NCI-H526 treated with DMSO at 0.1 percent for 48 hours (cell line): Measurements from ENCODE around the gene TMEM181.
"Not testable (repeated sequence)": the region's sequence is repeated elsewhere in the genome, so short reads cannot be mapped to it uniquely, and the experiment has no call there.

ENCODE experiments used
- DNase-seq: peaks from one replicate; lab custom pipeline; 2025; lab: John Stamatoyannopoulos, UW

TMEM181 gene

DNA sequence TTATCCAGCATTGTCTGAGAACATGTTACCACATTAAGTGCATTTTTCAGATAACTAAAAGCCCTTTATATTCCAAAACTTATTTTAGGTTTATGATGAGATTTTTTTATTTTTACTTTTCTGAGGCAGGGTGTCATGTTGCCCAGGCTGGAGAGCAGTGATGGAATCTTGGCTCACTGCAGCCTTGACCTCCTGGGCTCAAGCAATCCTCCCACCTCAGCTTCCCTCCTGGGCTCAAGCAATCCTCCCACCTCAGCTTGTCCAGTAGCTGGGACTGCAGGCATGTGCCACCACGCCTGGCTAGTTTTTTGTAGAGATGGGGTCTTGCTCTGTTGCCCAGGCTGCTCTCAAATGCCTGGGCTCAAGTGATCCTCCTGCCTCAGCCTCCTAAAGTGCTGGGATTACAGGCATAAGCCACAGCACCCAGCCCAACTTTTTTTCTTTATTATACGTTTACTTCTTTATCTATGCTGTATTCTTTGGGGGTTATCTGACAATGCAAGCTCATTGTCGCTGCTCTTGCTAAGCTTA, 78.5 kb downstream of the TMEM181 start:
- DNase-seq, result no peak

DNA sequence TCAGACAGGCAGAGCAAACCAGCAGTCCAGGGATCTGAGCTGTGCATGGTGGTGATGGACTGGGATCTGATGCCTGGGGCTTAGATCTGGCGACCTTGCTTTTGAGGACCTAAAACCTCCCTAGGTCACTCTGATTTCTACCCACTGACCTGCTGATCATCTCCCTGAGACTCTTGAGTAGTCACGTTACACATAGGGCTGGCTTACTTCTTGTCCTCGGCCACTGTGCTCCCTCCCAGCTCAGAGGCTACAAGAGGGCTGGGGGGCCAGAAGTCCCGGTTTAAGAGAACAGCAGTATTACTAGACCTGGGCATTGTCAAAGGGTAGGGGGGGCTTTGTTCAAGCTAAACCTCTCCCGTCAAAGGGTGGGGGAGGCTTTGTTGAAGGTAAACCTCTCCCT, 79.2 kb downstream of the TMEM181 start:
- DNase-seq, result no peak

DNA sequence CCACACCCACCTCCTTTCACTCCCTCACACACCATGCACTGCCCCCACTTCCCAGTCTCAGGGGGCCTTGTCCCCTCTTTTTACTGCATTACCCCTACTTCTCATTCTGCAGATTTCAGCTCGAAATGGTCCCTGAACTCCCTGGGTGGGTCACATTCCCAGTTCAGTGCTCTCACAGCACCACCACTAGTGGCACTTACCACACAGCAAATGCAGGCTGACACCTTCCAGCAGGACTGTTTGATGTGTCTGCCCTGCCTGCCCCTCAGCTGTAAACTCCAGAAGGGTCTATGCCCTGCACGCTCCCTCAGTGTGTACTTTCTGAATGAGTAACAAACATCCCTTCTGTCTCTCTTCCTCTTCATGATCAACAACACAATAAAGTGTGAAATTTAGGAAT, 80.6 kb downstream of the TMEM181 start:
- DNase-seq, result no peak

DNA sequence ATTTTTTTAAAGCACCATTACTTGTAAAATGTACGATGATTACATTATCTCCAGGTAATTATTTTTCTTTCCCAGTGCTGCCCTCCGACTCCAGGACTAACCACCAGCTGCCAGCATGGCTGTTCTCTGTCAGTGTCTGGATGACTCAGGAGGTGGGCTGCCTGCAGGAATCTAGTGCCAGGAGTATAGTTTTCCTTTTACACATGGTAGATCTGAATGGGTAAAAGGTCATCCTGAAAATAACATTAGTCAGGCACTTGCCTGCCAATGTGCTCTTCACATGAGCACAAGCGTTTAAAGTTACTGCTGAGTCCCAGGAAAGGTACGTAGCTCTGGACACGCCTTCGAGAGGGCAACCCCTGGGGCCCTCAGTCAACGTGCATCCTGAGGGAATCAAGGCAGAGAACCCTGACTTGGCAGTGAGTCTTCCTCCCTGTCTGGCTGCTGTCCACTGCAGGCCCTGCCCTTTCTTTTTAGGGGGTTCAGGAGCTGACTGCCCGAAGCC, 82.3 kb downstream of the TMEM181 start:
- DNase-seq, result no peak

DNA sequence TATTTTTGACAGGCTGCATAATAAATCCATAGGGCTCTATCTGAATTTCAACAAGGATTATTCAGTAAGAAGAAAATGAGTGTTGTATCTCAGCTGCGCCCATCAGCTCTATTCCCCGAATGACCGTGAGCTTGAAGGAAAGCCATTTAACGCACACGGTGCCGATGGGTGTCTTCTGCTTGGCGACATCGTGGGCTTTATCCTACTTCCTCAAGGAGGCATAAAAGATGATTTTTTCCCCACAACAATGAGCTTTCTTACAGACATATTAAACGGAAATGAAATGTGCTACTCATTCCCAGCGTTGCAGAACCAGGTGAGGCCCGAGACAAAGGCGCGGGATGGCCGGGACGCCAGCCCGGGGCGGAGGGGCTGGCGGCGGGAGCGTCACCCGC, 83.9 kb downstream of the TMEM181 start:
- no peak for DNase-seq

DNA sequence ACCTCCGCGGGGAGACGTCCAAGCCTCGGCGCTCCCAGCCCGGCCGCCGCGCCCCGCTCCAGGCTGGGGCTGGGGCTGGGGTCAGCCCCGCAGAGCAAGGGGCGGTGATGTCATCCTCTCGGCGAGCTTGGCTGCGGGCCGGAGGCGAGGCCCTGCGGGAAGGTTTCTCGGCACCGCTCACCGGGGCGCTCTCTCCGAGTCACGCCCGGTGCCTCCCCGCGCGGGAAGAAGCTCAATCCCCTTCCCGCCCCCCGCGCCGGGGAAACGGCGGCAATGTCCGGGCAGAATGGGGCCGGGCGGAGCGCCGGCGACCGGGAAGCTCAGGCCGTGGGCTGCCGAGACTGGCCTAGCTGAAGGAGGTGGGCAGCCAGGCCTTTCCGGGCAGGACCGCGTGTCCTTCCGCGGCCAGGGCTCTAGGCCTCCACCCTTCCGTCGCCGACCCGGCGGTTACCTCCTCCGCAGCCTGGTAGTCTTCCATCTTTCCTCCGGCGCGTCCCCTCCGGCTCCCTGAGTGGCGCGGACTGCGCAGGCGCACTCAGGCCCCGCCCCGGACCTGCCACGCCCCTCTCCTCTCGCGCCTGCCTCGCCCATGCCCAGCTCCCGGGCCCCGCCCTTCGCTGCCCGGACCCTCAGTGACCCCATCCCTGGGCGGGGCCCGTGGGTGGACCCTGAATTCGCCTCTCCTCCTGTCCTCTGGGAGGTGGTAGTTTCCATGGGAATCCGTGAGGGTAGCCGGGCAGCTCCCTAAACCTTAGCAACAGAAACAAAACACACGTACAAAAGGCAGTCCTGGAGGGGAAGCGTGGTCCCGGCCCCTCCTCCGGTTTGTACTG, 84.6 kb downstream of the TMEM181 start, which contains the start of gene DYNLT1:
TSS of gene DYNLT1 (minus strand) at position 513 of the 833 bp plus-strand sequence. CDS start at position 478, 35 bp downstream.
- peak; percentile 95 for DNase-seq

DNA sequence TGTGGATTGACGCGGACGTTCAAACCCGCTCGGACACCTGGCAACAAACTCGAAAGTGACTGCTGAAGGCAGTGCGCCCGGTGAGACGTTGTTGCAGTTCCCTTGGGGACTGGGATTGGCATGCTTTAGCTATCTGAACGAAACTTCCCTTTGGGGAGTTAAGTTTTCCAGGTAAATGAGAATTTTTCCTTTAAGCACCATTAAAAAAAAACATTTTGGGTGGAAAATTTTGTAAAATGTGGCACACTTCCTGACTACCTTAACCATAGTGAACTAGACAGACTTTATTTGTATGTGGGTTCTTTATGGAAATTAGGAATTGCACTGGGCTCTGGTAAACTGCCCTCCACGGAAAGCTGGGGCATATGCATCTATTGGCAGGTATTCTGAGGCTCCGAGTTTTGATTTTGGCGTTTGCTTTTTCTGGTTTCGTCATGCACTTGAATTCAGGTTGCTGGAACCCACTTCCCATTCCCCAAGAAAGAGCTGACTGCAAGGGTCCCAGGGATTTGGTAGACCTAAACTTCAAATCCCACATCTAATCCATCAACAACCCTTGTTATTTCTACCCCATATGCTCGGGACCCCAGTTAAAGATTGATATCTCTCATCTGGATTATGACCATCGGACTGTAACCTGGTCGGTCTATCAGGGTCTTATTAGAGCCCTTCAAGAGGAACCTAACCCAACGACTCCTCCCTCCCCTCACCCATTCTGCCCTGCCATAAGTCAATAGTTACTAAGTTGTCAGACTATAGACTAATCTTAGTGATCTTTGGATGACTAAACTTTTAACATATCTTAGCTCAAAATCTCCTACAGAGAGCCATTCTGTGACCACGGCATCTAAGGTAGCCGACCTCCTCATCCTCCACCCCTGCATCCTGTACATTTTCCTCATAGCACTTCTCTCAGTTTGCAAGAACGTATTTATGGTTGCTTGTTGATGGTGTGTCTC, 85.5 kb downstream of the TMEM181 start:
- DNase-seq, result peak; percentile 82

DNA sequence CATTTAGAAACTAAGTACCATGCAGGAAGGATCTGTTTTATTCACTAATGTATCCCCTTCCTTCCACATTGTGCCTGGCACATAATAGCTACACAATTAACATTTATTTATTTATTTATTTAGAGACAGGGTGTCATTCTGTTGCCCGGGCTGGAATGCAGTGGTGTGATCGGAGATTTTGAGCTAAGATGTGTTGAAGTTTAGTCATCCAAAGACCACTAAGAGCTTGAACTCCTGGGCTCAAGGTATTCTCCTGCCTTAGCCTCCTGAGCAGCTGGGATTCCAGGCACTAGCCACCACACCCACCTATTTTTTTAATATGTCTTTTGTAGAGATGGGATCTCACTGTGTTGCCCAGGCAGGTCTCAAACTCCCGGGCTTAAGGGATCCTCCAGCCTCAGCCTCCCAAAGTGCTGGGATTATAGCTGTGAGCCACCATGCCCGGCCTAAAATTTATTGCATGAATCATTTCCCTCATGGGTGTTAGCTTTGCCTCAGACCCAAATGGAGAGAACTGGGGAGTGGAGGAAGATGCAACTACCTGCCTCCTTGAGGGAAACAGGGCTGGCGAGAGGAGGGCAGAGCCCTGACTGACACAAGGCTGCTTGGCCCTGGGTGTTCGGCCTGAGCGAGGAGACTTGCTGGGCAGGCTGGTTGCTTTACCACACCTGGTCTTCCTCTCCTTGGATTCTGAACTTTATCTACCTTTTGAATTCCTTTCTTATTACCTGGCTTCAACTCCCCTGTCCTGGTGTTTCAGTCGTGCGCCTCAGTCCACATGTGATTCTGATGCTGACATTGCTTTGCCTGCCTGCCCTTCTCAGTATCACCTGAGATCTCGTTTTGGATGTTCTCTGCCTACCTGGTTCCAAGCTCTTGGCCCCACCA, 86.4 kb downstream of the TMEM181 start:
- no peak for DNase-seq

DNA sequence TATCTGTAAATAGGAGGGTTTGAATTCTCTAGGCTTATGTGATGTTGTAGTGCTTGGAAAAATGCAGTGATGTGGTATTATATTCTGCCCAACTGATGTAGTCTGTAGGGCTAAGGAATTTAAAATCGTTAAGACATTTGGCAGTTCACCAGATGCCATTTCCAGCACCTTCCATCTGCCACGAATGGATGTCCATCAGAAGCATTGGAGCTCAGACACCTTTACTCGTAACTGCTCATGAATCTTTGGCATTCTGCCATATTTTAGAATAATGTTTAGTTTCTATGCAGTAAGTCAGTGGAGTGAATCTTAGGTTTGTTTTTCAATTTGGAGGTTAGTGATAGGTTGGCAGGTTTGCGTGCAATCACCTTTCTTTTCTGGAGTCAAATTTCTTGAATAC, 87.6 kb downstream of the TMEM181 start:
- DNase-seq, result peak; percentile 12

DNA sequence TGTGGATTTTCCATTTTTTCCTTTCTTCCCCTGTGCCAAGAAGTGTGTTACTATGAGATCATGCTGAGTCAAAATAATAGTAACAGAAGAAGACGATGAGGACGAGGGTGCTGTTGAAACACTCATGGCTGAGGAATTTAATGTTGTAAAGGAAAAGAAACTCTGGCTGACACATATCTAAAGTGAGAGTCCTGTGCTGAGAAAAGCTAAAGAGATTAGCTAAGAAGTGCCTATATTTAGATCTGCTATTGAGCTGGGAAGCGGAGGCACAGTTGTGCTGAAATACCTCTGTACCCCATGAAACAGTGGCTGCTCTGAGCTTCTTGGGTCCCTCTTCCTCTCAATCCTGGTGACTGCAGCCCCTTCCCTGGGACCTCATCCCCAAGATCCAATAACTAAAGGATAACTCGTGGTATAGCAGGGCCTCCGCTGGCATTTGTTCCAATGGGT, 88.8 kb downstream of the TMEM181 start:
- no peak for DNase-seq

DNA sequence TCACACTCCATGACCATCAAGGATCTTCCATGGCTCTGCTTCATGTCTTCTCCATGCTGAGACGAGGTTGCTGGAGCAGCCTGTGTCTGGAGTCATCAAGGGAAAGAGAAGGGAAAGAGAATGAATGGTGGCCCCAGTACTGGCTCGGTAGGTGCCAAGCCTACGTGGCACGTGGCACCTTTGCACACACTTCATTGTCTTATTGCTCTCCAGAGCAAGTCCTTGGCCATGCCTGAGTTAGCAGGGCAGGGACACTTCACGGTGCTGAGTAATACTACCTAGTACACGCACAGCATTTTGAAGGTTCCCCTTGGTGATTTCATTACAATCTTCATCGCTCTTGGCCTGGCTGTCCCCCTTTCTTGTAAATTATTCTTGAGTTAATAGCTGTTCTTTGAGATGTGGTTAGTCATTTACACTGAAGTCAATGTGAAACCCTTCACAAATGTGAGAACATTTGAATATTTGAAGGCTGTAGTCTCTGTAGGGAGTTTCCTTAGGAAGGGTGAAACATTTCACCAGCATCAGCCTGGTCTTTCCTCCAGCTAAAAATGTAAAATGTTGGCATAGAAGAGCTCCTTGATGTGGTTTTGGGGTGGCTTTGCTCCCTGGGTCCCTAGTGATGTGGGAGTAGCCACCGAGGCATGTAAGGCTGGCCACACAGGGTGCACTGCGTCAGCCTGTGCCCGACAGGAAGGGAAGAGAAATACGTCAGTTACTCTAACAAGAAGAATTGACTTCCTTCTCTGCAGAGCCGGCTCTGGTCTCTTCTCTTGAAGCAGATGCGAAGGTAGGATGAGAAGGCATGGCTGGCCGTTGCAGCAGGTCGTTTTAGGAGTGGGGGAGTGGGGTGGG, 89.6 kb downstream of the TMEM181 start, which contains the start of gene SYTL3:
TSS of gene SYTL3 (plus strand) at position 766 of the 855 bp plus-strand sequence. CDS start 13,215 bp downstream, outside the sequence.
- no peak for DNase-seq

DNA sequence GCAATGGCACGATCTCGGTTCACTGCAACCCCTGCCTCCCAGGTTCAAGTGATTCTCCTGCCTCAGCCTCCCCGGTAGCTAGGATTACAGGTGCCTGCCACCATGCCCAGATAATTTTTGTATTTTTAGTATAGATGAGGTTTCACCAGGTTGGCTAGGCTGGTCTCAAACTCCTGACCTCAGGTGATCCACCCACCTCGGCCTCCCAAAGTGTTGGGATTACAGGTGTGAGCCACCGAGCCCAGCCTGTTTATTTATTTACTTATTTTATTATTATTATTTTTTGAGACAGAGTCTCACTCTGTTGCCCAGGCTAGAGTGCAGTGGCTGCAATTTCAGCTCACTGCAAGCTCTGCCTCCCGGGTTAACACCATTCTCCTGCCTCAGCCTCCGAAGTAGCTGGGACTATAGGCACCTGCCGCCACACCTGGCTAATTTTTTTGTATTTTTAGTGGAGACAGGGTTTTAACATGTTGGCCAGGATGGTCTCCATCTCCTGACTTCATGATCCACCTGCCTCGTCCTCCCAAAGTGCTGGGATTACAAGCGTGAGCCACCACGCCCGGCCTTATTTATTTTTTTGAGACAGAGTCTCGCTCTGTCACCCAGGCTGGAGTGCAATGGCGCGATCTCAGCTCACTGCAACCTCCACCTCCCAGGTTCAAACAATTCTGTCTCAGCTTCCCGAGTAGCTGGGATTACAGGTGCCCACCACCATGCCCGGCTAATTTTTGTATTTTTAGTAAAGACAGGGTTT, 92.3 kb downstream of the TMEM181 start:
- DNase-seq, result not testable (repeated sequence)

DNA sequence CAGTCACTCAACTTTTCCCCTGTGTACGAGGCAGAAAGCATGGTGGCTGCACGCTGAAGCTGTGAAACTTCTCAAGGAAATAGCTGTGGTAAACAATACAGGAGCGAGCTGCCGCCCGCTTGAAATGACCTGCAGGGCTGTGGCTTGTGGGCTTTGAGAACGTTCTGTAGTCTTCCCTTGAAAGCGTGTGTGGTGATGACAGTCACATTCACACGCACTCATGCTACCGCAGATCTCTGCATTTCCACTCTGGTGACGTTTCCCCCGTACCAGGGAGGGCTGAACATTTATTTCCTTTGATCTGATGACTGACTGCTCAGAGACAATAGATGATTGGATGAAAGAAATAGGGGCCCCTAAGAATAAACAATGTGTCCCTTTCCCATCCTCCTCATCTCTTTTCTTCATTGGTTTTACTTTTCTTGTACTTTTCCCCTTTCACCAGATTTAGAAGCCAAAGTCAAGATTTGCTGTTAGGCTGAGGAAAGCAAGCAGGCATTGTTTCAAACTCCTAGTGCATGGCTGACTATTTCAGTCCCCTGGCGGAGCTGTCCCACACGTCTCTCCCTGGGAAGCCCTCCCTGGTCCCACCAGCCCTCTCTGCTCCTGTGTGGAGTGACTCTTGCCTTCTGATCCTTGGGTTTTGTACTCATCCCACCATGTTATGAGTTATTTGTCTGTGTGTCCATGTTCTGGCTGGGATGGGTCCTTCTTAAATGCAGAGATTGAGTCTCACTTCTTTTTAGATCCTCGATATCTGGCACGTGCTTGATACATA, 93.9 kb downstream of the TMEM181 start:
- DNase-seq, result no peak

DNA sequence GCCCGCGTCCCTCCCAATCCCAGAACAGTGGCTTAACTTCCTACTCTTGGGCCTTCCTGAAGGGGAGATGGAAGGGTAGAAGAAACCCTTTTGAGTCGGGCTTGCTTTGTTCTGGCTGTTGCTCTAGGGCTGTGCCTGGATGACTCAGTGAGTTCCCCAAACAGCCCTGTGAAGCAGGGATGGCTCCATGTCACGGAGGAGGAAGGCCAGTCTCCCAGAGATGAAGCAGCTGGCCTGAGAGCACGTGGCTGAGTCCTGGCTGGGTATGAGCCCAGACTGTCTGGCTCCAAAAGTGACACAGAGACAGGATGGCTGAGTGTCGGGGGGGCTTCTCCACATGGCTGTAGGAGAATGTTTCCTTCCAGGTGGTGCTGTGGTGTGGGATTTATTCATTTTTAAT, 94.6 kb downstream of the TMEM181 start:
- no peak for DNase-seq

DNA sequence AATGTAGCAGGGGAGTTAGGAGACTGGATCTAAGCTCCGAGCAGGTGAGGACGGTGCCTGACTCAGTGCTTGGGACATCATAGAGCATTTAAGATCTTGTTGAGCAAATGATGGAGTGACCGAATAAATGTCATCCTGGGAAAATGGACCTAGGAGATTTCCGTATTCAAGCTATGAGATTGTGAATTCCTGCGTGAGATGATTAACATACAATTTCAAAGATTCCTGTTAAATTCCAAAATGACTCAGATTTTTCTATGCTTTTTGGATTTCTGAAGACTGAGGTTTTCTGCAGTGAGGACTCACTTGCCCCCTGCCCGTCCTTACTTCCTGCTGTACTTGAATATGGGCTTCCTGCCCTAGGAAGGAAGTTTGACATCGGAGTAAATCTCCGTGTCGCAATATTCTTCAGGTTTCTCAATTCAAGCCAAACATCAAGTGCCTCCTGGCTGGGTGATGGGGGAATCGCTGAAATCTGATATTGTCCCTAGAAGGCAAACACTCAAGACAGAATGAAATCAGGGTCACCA, 95.1 kb downstream of the TMEM181 start:
- no peak for DNase-seq

DNA sequence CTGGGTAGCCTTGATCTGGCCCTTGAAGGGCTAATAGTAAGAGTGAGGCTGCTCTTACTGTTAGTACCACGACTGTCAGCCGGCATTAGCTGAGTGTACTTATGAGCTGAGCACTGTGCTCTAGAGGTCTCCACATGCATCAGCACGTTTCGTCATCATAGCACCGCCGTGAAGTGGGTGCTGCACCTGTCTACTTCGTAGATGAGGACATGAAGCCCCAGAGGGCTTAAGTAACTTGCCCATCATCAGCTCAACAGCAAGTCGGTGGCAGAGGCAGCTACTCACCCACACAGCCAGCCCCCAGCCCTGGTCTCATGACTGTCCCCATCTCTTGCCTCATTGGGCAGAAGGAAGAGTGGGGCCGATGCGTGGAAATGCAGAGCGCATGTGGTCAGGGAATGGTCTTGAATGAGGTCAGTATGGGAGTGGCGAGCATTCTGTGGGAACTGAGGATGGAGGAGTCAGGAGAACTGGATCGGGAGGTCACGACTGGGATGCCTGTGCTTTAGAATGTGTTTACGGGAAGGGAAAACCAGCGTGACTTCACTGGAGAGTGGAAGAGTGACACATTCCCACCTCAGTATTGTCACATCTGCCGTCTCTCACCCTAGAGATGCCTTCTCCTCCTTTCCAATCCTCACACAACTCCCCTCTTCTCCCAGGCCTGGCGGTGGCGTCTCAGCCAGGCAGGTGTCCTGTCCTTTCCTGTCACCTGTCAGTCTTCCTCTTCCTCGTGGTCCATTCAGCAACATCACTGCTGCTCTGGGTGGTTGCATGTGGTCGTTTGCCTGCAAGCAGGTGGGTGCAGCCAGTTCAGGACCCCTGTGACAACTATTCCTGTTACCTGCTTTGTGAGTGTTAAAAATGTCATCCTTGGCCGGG, 95.9 kb downstream of the TMEM181 start:
- DNase-seq, result no peak

DNA sequence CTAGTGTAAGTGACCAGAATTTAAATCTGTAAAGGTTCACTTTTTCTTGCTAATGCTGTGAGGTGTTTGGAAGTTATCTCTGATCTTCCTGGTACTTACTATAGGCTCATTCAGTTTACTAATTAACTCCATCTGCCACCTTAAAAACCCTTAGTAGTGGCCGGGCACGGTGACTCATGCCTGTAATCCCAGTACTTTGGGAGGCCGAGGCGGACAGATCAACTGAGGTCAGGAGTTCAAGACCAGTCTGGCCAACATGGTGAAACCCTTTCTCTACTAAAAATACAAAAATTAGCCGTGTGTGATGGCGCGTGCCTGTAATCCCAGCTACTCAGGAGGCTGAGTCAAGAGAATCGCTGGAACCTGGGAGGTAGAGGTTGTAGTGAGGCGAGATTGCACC, 97.1 kb downstream of the TMEM181 start:
- not testable (repeated sequence) for DNase-seq
